HFFc6 (cell line): ENCODE measurements around the gene GREB1. TPM values are rescaled to one million over a fixed set of nuclear protein-coding genes. Genes with fewer than 3 reads are reported as not detected.
"Not testable (repeated sequence)": the region's sequence is repeated elsewhere in the genome, so short reads cannot be mapped to it uniquely, and the experiment has no call there.

Experiments
- DNase-seq: peaks from one replicate; pipeline ENCODE4 v3.0.0-alpha.2; 2018
- H3K27ac Mint-ChIP-seq: 2 replicates; pipeline ENCODE4 v1.8.0; 2020; ENCODE audit warnings: mild to moderate bottlenecking, mixed read lengths
- H3K27me3 Mint-ChIP-seq: 2 replicates; pipeline ENCODE4 v1.8.0; 2021; ENCODE audit warnings: mild to moderate bottlenecking, moderate library complexity, mixed read lengths; ENCODE audit not compliant: insufficient read depth
- H3K36me3 Mint-ChIP-seq: 2 replicates; pipeline ENCODE4 v1.8.0; 2021; ENCODE audit warnings: low read depth, mixed read lengths
- H3K4me1 Mint-ChIP-seq: 2 replicates; pipeline ENCODE4 v1.8.0; 2020; ENCODE audit warnings: low read depth, mixed read lengths
- H3K4me3 Mint-ChIP-seq: 2 replicates; pipeline ENCODE4 v1.8.0; 2020; ENCODE audit warnings: mild to moderate bottlenecking, moderate library complexity, mixed read lengths
- H3K9me3 Mint-ChIP-seq: 2 replicates; pipeline ENCODE4 v1.8.0; 2020; ENCODE audit warnings: mild to moderate bottlenecking, mixed read lengths
- CTCF ChIP-seq: fragments of 200-600 bp; sonication (generic); IDR thresholded peaks from 2 replicates; pipeline ENCODE4 v1.5.0; 2021; ENCODE audit warnings: antibody characterized with exemption, mild to moderate bottlenecking
- total RNA-seq, 6 experiments: library from RNA; stranded (reverse); fragmentation: NEBNext Ultra II Directional; extraction: Animal tissue kit (Norgen Biotek cat#: 25700); gene quantifications; 2 replicates in 1 of 6; 3 replicates in 5 of 6; pipeline ENCODE4 v1.2.3, GENCODE V29; 2021

Gene GREB1
- total RNA-seq, 6 experiments from 2014 or later = 0.07 to 0.11 (median 0.09) TPM; not detected in 3

- Mint-ChIP-seq H3K27ac (no peak overlapping the region), H3K9me3 (peaks cover 15% of the 10 kb centered on the region), H3K4me3 (no peak overlapping the region), H3K4me1 (peaks cover 6% of the 10 kb centered on the region), H3K27me3 (peaks cover 33% of the 10 kb centered on the region), H3K36me3 (peaks cover 6% of the 10 kb centered on the region)
- TF ChIP-seq CTCF = no peak
- DNase-seq = no peak
Measured at GRCh38 chr2:11658208-11659114, 124.6 kb downstream of the GREB1 start.

GRCh38 chr2:11659115-11659475 is 125.2 kb downstream of the GREB1 start:
- H3K27me3 Mint-ChIP-seq = peaks cover 36% of the 10 kb centered on the region
- peaks cover 15% of the 10 kb centered on the region for H3K9me3 Mint-ChIP-seq
- peaks cover 12% of the 10 kb centered on the region for H3K4me1 Mint-ChIP-seq
- H3K4me3 Mint-ChIP-seq = no peak overlapping the region
- peaks cover 6% of the 10 kb centered on the region for H3K36me3 Mint-ChIP-seq
- no peak for DNase-seq
- H3K27ac Mint-ChIP-seq = no peak overlapping the region
- TF ChIP-seq CTCF = no peak

GRCh38 chr2:11659851-11660250 is 126.0 kb downstream of the GREB1 start:
- DNase-seq = no peak
- H3K4me3 Mint-ChIP-seq = no peak overlapping the region
- H3K36me3 Mint-ChIP-seq = peaks cover 6% of the 10 kb centered on the region
- peaks cover 15% of the 10 kb centered on the region for H3K9me3 Mint-ChIP-seq
- peaks cover 39% of the 10 kb centered on the region for H3K27me3 Mint-ChIP-seq
- TF ChIP-seq CTCF = no peak
- no peak overlapping the region for H3K27ac Mint-ChIP-seq
- peaks cover 13% of the 10 kb centered on the region for H3K4me1 Mint-ChIP-seq

GRCh38 chr2:11660396-11660795 is 126.6 kb downstream of the GREB1 start:
- Mint-ChIP-seq H3K9me3 (peaks cover 15% of the 10 kb centered on the region), H3K4me1 (peaks cover 13% of the 10 kb centered on the region), H3K27me3 (peaks cover 41% of the 10 kb centered on the region)
- H3K36me3 Mint-ChIP-seq, H3K27ac Mint-ChIP-seq, DNase-seq, H3K4me3 Mint-ChIP-seq: not testable (repeated sequence)

GRCh38 chr2:11661891-11662435 is 128.1 kb downstream of the GREB1 start:
- H3K9me3 Mint-ChIP-seq = peaks cover 15% of the 10 kb centered on the region
- TF ChIP-seq CTCF = no peak
- H3K27ac Mint-ChIP-seq = no peak overlapping the region
- peaks cover 13% of the 10 kb centered on the region for H3K4me1 Mint-ChIP-seq
- no peak for DNase-seq
- H3K4me3 Mint-ChIP-seq = no peak overlapping the region
- H3K27me3 Mint-ChIP-seq = peaks cover 49% of the 10 kb centered on the region
- H3K36me3 Mint-ChIP-seq = peaks cover 6% of the 10 kb centered on the region

- Mint-ChIP-seq H3K4me3 (no peak overlapping the region), H3K4me1 (peaks cover 21% of the 10 kb centered on the region), H3K9me3 (peaks cover 15% of the 10 kb centered on the region), H3K36me3 (peaks cover 6% of the 10 kb centered on the region), H3K27me3 (peaks cover 51% of the 10 kb centered on the region), H3K27ac (no peak overlapping the region)
- DNase-seq = no peak
- no peak for TF ChIP-seq CTCF
Measured at GRCh38 chr2:11662882-11663281, 129.0 kb downstream of the GREB1 start.
